ENCODE data around the gene DOHH.

Gene DOHH

GRCh38 chr19:3480383-3481091 is 19.9 kb downstream of the DOHH start, which contains the start of gene SMIM24:
Gene SMIM24 (minus strand): TSS chr19:3480525. CDS start chr19:3480463, 62 bp downstream.
- no peak for DNase-seq (ENCODE audit: low read depth)
- no peak for TF ChIP-seq CTCF (conservative IDR thresholded peaks at IDR 0.05; ENCODE audit: low read depth, low read length)
- H3K4me3 ChIP-seq (ENCODE audit: low read depth, low read length), result no peak within 1 kb of the TSS

- DNase-seq (ENCODE audit: low read depth), result no peak
- no peak for TF ChIP-seq CTCF (conservative IDR thresholded peaks at IDR 0.05; ENCODE audit: low read depth, low read length)
- H3K4me3 ChIP-seq (ENCODE audit: low read depth, low read length), result no peak overlapping the region
These were observed 20.6 kb downstream of the DOHH start for GRCh38 chr19:3479834-3480215.

- H3K4me3 ChIP-seq (ENCODE audit: low read depth, low read length), result no peak overlapping the region
- DNase-seq (ENCODE audit: low read depth), result no peak
- TF ChIP-seq CTCF (conservative IDR thresholded peaks at IDR 0.05; ENCODE audit: low read depth, low read length), result no peak
These were observed 21.2 kb downstream of the DOHH start for GRCh38 chr19:3479177-3479833.

- TF ChIP-seq CTCF (conservative IDR thresholded peaks at IDR 0.05; ENCODE audit: low read depth, low read length), result no peak
- H3K4me3 ChIP-seq (ENCODE audit: low read depth, low read length), result no peak overlapping the region
- no peak for DNase-seq (ENCODE audit: low read depth)
These were observed 21.9 kb downstream of the DOHH start for GRCh38 chr19:3478409-3479176.

- DNase-seq (ENCODE audit: low read depth), result no peak
- H3K4me3 ChIP-seq (ENCODE audit: low read depth, low read length), result no peak overlapping the region
- TF ChIP-seq CTCF (conservative IDR thresholded peaks at IDR 0.05; ENCODE audit: low read depth, low read length), result no peak
These were observed 22.5 kb downstream of the DOHH start for GRCh38 chr19:3477951-3478350.

- no peak for TF ChIP-seq CTCF (conservative IDR thresholded peaks at IDR 0.05; ENCODE audit: low read depth, low read length)
- DNase-seq (ENCODE audit: low read depth), result no peak
- no peak overlapping the region for H3K4me3 ChIP-seq (ENCODE audit: low read depth, low read length)
These were observed 23.0 kb downstream of the DOHH start for GRCh38 chr19:3477506-3477905.
